Smooth muscle cell of the coronary artery (primary cell): ENCODE data around the gene PDIA2. TPM values are rescaled to one million over a fixed set of nuclear protein-coding genes. Genes with fewer than 3 reads are reported as not detected.

Source experiments
- total RNA-seq: library from RNA; depleted of rRNA; stranded (reverse); fragments of >200 nt; gene quantifications from 2 replicates; pipeline ENCODE4 v1.2.3, GENCODE V29; 2014; ENCODE audit warnings: low replicate concordance

PDIA2 gene
- 0.23 and 0.38 TPM in 2 replicates for total RNA-seq

GRCh38 chr16:283033-283805, at the start of gene PDIA2:
Gene PDIA2 (plus strand): TSS chr16:283164. CDS start chr16:283170, 6 bp downstream.

GRCh38 chr16:234468-235305, 48.3 kb upstream of the PDIA2 start, which contains the start of gene FAM234A:
Gene FAM234A (plus strand): TSS chr16:234821. CDS start chr16:254414, 19,593 bp downstream.

GRCh38 chr16:275786-276232, 7.2 kb upstream of the PDIA2 start, which contains the start of gene RGS11:
Gene RGS11 (minus strand): TSS chr16:275944. CDS start chr16:275911, 33 bp downstream.

GRCh38 chr16:280552-280951, 2.4 kb upstream of the PDIA2 start, which contains the start of gene ARHGDIG:
Gene ARHGDIG (plus strand): TSS chr16:280591. CDS start chr16:280681, 90 bp downstream.

Other genes with a start within 250 kb of the PDIA2 start
- 4.9 and 5.0 TPM in 2 replicates for gene POLR3K, start 229.6 kb upstream of the PDIA2 start, total RNA-seq
- 37.6 and 48.5 TPM in 2 replicates for gene SNRNP25, start 229.3 kb upstream of the PDIA2 start, total RNA-seq
- gene RHBDF1, start 210.5 kb upstream of the PDIA2 start, total RNA-seq = 27.8 and 35.7 TPM in 2 replicates
- 56.9 and 216 TPM in 2 replicates for gene MPG, start 204.9 kb upstream of the PDIA2 start, total RNA-seq
- gene NPRL3, start 144.5 kb upstream of the PDIA2 start, total RNA-seq = 5.8 and 7.0 TPM in 2 replicates
- gene HBZ, start 130.5 kb upstream of the PDIA2 start, total RNA-seq = not detected in 2 replicates
- gene HBM, start 117.2 kb upstream of the PDIA2 start, total RNA-seq = not detected in 2 replicates
- gene HBA2, start 110.3 kb upstream of the PDIA2 start, total RNA-seq = 0.23 TPM in 1 of 2 replicates, not detected in the other
- not detected in 2 replicates for gene HBA1, start 106.5 kb upstream of the PDIA2 start, total RNA-seq
- not detected in 2 replicates for gene HBQ1, start 102.7 kb upstream of the PDIA2 start, total RNA-seq
- gene LUC7L, start 53.7 kb upstream of the PDIA2 start, total RNA-seq = 26.6 and 30.3 TPM in 2 replicates
- 25.9 and 46.7 TPM in 2 replicates for gene FAM234A, start 48.3 kb upstream of the PDIA2 start, total RNA-seq
- 1.2 and 10.1 TPM in 2 replicates for gene RGS11, start 7.2 kb upstream of the PDIA2 start, total RNA-seq
- 2.2 and 2.9 TPM in 2 replicates for gene ARHGDIG, start 2.6 kb upstream of the PDIA2 start, total RNA-seq
- gene AXIN1, start 69.6 kb downstream of the PDIA2 start, total RNA-seq = 17.8 and 17.9 TPM in 2 replicates
- 36.4 and 93.1 TPM in 2 replicates for gene MRPL28, start 87.4 kb downstream of the PDIA2 start, total RNA-seq
- gene PGAP6, start 98.8 kb downstream of the PDIA2 start, total RNA-seq = 85.1 and 108 TPM in 2 replicates
- gene NME4, start 114.0 kb downstream of the PDIA2 start, total RNA-seq = 76.3 and 99.0 TPM in 2 replicates
- gene DECR2, start 118.7 kb downstream of the PDIA2 start, total RNA-seq = 6.6 and 12.5 TPM in 2 replicates
- 12.7 and 21.5 TPM in 2 replicates for gene RAB11FIP3, start 142.5 kb downstream of the PDIA2 start, total RNA-seq
- gene CAPN15, start 244.5 kb downstream of the PDIA2 start, total RNA-seq = 12.8 and 17.1 TPM in 2 replicates